Measurements from ENCODE around the gene CTIF. TPM values are rescaled to one million over a fixed set of nuclear protein-coding genes. Genes with fewer than 3 reads are reported as not detected.

CTIF gene
- total RNA-seq, 2 experiments from 2014 or later = 0.06 to 0.38 TPM

DNA sequence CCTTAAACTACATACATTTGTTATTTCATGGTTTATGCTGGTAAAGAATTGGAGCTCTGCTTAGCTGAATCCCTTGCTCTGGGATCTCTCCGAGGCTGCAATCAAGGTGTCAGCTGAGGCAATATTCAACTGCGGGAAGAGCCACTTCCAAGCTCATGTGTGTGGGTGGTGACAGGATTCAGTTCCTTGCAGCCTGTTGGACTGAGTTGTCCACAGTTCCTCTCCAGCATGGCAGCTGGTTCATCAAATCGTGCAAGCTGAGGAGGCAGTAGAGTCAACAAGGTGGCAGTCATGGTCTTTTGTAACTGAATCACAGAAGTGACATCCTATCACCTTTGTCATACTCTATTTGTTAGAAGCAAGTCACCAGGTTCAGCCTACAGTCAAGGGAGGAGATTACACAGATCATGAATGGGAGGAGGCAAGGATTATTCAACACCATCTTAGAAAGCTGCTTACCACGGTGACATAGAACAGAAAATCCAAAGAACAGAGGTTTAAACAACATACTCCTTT lies 56.9 kb downstream of the CTIF start:
- CTCF ChIA-PET (ENCODE audit: unreplicated experiment) = no interaction called here
- POLR2A ChIA-PET = interaction anchor here (1.4 kb wide), 1 partner anchor 9 kb away, joined by 3 read pairs; no protein-coding TSS in a partner anchor
- intact Hi-C loops (cut with micrococcal nuclease; ENCODE audit: unreplicated experiment) = no loop called here

DNA sequence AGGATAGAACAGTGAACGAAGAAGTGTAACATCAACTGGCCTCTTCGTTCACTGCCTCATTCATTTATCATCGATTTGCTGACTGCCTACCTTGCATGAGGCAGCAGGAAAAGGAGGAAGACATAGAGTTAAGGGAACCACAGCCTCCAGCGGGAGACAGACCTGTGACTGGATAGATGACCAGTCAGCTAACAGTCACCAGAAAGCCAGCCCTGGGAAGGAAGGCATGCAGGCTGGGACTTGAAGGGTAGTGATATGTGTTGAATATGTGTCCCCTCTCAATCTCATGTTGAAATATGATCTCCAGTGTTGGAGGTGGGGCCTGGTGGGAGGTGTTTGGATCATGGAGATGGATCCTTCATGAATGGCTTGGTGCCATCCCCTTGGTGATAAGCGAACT lies 58.3 kb downstream of the CTIF start:
- Histone ChIP-seq H3K36me3 (ENCODE audit: insufficient read depth, low read length) (no peaks in the 10 kb centered on the region), H3K79me2 (ENCODE audit: insufficient read depth, low read depth, low read length) (no peaks in the 10 kb centered on the region), H4K20me1 (ENCODE audit: insufficient read depth, low read length) (no peaks in the 10 kb centered on the region), H2AFZ (ENCODE audit: low read length) (no peak overlapping the region), H3K4me2 (ENCODE audit: low read length) (no peak overlapping the region), H3K9me2 (ENCODE audit: insufficient read depth, low read length) (no peaks in the 10 kb centered on the region), H3K4me3 (ENCODE audit: low read depth, low read length, poor library complexity, severe bottlenecking) (no peak overlapping the region), H3K9me3 (ENCODE audit: low read length) (no peaks in the 10 kb centered on the region), H3K4me1 (ENCODE audit: insufficient read depth, low read length, poor library complexity, severe bottlenecking) (no peaks in the 10 kb centered on the region), H3K27ac (ENCODE audit: low read depth, low read length, poor library complexity, severe bottlenecking) (no peak overlapping the region)
- no peak for DNase-seq (ENCODE audit: low spot score)
- no TSS peak for BruUV-seq (replicated peaks)
- intact Hi-C loops (cut with micrococcal nuclease; ENCODE audit: unreplicated experiment) = no loop called here
- POLR2A ChIA-PET = no interaction called here
- CTCF ChIA-PET (ENCODE audit: unreplicated experiment) = no interaction called here
- no peak for TF ChIP-seq EZH2phosphoT487 (IDR thresholded peaks at IDR 0.05; ENCODE audit: borderline replicate concordance, low read depth, low read length)

More for the DNA sequence above, 56.9 kb downstream of the CTIF start:
- H3K9me3 ChIP-seq (ENCODE audit: low read length) = no peaks in the 10 kb centered on the region
- no peak overlapping the region for H3K4me2 ChIP-seq (ENCODE audit: low read length)
- no peak overlapping the region for H2AFZ ChIP-seq (ENCODE audit: low read length)
- no peak overlapping the region for H3K4me3 ChIP-seq (ENCODE audit: low read depth, low read length, poor library complexity, severe bottlenecking)
- TF ChIP-seq, protein P1, sequence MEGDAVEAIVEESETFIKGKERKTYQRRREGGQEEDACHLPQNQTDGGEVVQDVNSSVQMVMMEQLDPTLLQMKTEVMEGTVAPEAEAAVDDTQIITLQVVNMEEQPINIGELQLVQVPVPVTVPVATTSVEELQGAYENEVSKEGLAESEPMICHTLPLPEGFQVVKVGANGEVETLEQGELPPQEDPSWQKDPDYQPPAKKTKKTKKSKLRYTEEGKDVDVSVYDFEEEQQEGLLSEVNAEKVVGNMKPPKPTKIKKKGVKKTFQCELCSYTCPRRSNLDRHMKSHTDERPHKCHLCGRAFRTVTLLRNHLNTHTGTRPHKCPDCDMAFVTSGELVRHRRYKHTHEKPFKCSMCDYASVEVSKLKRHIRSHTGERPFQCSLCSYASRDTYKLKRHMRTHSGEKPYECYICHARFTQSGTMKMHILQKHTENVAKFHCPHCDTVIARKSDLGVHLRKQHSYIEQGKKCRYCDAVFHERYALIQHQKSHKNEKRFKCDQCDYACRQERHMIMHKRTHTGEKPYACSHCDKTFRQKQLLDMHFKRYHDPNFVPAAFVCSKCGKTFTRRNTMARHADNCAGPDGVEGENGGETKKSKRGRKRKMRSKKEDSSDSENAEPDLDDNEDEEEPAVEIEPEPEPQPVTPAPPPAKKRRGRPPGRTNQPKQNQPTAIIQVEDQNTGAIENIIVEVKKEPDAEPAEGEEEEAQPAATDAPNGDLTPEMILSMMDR (conservative IDR thresholded peaks at IDR 0.05; ENCODE audit: low read length) = no peak
- TF ChIP-seq EZH2phosphoT487 (IDR thresholded peaks at IDR 0.05; ENCODE audit: borderline replicate concordance, low read depth, low read length) = no peak
- DNase-seq (ENCODE audit: low spot score) = no peak
- H3K79me2 ChIP-seq (ENCODE audit: insufficient read depth, low read depth, low read length) = no peaks in the 10 kb centered on the region
- no peaks in the 10 kb centered on the region for H3K36me3 ChIP-seq (ENCODE audit: insufficient read depth, low read length)
- H4K20me1 ChIP-seq (ENCODE audit: insufficient read depth, low read length) = no peaks in the 10 kb centered on the region
- no TSS peak for BruUV-seq (replicated peaks)
- H3K27ac ChIP-seq (ENCODE audit: low read depth, low read length, poor library complexity, severe bottlenecking) = no peak overlapping the region
- H3K9me2 ChIP-seq (ENCODE audit: insufficient read depth, low read length) = no peaks in the 10 kb centered on the region
- H3K4me1 ChIP-seq (ENCODE audit: insufficient read depth, low read length, poor library complexity, severe bottlenecking) = no peaks in the 10 kb centered on the region

DNA sequence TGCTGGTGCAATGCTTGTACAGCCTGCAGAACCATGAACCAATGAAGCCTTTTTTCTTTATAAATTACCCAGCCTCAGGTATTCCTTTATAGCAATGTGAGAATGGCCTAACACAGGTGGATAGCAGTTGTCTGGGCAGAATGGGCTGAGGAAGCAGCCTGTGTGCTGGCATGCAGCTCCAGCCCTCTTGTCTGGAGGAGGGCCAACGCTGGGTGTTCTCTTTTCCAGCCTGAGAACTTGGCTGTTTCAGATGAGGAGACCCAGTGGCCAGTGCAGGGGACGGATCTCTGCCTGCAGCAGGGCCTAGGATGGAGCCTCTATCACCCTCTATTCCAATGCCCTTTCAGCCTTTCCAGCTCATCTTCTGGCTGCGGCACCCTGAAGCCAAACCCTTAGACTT lies 58.8 kb downstream of the CTIF start:
- ChIA-PET POLR2A (no interaction called here), CTCF (ENCODE audit: unreplicated experiment) (no interaction called here)
- TF ChIP-seq, protein P1 (conservative IDR thresholded peaks at IDR 0.05; ENCODE audit: low read length) = no peak
- no peak for TF ChIP-seq EZH2phosphoT487 (IDR thresholded peaks at IDR 0.05; ENCODE audit: borderline replicate concordance, low read depth, low read length)
- Histone ChIP-seq H4K20me1 (ENCODE audit: insufficient read depth, low read length) (no peaks in the 10 kb centered on the region), H3K36me3 (ENCODE audit: insufficient read depth, low read length) (no peaks in the 10 kb centered on the region), H3K4me1 (ENCODE audit: insufficient read depth, low read length, poor library complexity, severe bottlenecking) (no peaks in the 10 kb centered on the region), H3K4me2 (ENCODE audit: low read length) (no peak overlapping the region), H2AFZ (ENCODE audit: low read length) (no peak overlapping the region), H3K9me3 (ENCODE audit: low read length) (no peaks in the 10 kb centered on the region), H3K27ac (ENCODE audit: low read depth, low read length, poor library complexity, severe bottlenecking) (no peak overlapping the region), H3K79me2 (ENCODE audit: insufficient read depth, low read depth, low read length) (no peaks in the 10 kb centered on the region), H3K4me3 (ENCODE audit: low read depth, low read length, poor library complexity, severe bottlenecking) (no peak overlapping the region), H3K9me2 (ENCODE audit: insufficient read depth, low read length) (no peaks in the 10 kb centered on the region)
- no TSS peak for BruUV-seq (replicated peaks)
- intact Hi-C loops (cut with micrococcal nuclease; ENCODE audit: unreplicated experiment) = no loop called here
- DNase-seq (ENCODE audit: low spot score) = no peak

All from OCI-LY7 (cell line).